ENCODE measurements around the gene FGF19.

FGF19 gene

GRCh38 chr11:69718912-69719311, 15.1 kb upstream of the FGF19 start:
- H3K27ac ChIP-seq: no peak overlapping the region
- TF ChIP-seq ZFX (IDR thresholded peaks at IDR 0.05; ENCODE audit: borderline replicate concordance) (no peak), CTCF (IDR thresholded peaks at IDR 0.05) (no peak)

DNA sequence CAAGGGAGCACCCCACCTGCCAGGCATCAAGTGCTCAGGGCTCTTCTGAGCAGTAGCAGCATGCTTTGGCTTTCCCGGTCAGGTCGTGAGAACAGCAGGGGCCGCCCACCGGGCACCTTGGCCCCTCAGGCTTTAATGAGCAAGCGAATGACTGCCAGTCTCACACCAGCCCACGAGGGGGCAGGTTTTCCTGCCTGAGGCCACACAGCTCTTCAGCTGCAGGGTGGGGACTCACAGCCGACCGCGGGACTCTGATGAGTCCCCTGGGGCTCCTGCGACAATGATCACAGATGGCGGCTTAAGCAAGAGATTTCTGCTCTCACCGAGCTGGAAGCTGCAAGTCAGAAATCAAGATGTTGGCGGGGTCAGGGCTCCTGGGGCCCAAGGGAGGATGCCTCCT, 14.3 kb upstream of the FGF19 start:
- TF ChIP-seq CTCF (IDR thresholded peaks at IDR 0.05) (peak; percentile 68), ZFX (IDR thresholded peaks at IDR 0.05; ENCODE audit: borderline replicate concordance) (no peak)
- H3K27ac ChIP-seq: no peak overlapping the region

- TF ChIP-seq ZFX (IDR thresholded peaks at IDR 0.05; ENCODE audit: borderline replicate concordance): no peak
- TF ChIP-seq CTCF (IDR thresholded peaks at IDR 0.05): no peak
- no peak overlapping the region for H3K27ac ChIP-seq
Observed at GRCh38 chr11:69716891-69717747, 13.3 kb upstream of the FGF19 start.

GRCh38 chr11:69716099-69716498, 12.3 kb upstream of the FGF19 start:
- no peak for TF ChIP-seq CTCF (IDR thresholded peaks at IDR 0.05)

DNA sequence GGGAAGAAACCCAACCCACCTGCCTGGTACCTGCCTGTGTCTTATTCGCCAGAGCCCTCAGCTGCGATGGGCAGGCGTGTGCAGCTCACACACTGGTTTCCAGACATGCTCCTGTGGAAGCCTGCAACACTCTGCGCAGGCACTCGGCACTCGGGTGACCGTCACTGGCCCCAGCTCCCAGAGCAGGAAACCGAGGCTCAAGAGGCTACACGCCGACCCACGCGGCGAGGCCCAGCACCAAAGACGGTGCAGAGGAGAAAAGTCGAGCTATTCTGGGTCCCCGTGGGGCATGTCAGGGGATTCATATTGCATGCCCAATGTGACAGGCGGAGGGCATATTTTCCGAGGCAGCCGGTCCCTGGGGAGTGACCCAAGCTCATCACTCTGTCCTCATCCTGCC, 11.6 kb upstream of the FGF19 start:
- TF ChIP-seq CTCF (IDR thresholded peaks at IDR 0.05): no peak
- no peak for TF ChIP-seq ZFX (IDR thresholded peaks at IDR 0.05; ENCODE audit: borderline replicate concordance)
- H3K27ac ChIP-seq: no peak overlapping the region

More at GRCh38 chr11:69716099-69716498, 12.3 kb upstream of the FGF19 start:
- no peak overlapping the region for H3K27ac ChIP-seq

DNA sequence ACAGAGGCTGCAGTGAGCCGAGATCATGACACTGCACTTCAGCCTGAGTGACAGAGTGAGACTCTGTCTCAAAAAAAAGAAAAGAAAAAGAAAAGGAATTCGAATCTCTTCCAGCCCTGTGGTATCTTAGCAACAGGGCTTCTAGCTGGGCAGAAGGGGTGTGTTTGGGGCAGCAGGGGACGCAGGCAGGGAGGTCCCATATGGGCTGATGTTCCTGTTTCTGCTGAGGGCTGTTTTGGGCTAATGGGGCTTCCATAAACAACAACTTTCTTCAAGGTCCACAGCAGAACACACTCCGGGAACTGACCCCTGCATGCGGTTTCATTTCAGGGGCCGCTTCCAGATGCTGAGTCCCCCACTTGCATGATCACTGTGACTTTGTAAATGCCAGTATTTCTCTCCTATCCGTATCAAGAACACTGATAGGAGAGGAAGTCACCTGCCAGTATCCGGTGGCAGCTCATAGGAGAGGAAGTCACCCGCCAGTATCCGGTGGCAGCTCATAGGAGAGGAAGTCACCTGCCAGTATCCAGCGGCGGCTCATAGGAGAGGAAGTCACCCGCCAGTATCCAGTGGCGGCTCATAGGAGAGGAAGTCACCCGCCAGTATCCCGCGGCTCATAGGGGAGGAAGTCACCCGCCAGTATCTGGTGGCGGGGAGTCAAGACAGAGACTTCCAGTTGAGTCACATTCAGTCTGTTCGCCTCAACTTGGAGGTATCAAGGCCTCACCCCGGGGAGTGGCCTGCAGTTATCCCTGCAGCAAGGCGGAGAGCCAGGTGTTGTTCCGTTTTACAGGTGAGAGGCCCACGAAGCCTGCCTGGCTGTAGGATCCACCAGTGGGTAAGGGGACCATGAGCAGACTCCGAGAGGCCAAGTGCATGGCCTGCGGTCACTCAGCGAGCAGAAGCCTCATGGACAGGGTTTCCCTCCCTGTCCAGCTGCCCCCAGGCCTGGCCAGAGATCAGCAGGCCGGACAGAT, 8.3 kb upstream of the FGF19 start:
- TF ChIP-seq ZFX (IDR thresholded peaks at IDR 0.05; ENCODE audit: borderline replicate concordance) (no peak), CTCF (IDR thresholded peaks at IDR 0.05) (no peak)
- H3K27ac ChIP-seq: no peak overlapping the region

All from 22Rv1 (cell line).